ENCODE data around the gene SMOC1.

DNA sequence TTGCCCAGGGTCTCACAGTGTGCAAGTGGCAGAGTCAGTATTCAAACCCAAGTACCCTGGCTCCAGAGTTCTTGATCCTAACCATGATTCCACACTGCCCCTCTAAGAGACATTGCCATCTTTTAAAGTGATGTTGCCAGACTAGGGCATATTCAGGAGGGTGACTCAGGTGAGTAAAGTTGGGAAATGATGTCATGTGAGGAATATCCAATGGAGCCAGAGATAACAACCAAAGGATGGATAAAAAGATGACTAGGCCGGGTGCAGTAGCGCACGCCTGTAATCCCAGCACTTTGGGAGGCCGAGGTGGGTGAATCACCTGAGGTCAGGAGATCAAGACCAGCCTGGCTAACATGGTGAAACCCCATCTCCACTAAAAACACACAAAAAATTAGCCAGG lies 85.6 kb downstream of the SMOC1 start:
- TF ChIP-seq GABPA (IDR thresholded peaks at IDR 0.05; ENCODE audit: borderline replicate concordance, insufficient read depth, low read length), result no peak
- TF ChIP-seq CEBPB (IDR thresholded peaks at IDR 0.05; ENCODE audit: low read depth, low read length), result no peak
- no peak for TF ChIP-seq POLR2AphosphoS5 (IDR thresholded peaks at IDR 0.05; ENCODE audit: low read depth, low read length)
- TF ChIP-seq, protein P1, sequence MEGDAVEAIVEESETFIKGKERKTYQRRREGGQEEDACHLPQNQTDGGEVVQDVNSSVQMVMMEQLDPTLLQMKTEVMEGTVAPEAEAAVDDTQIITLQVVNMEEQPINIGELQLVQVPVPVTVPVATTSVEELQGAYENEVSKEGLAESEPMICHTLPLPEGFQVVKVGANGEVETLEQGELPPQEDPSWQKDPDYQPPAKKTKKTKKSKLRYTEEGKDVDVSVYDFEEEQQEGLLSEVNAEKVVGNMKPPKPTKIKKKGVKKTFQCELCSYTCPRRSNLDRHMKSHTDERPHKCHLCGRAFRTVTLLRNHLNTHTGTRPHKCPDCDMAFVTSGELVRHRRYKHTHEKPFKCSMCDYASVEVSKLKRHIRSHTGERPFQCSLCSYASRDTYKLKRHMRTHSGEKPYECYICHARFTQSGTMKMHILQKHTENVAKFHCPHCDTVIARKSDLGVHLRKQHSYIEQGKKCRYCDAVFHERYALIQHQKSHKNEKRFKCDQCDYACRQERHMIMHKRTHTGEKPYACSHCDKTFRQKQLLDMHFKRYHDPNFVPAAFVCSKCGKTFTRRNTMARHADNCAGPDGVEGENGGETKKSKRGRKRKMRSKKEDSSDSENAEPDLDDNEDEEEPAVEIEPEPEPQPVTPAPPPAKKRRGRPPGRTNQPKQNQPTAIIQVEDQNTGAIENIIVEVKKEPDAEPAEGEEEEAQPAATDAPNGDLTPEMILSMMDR (IDR thresholded peaks at IDR 0.05; ENCODE audit: control extremely low read depth in 1 of 3, insufficient read depth in 1 of 3, low read depth in 1 of 3, low read length in 3 of 3), result no peak
- TF ChIP-seq POLR2A (IDR thresholded peaks at IDR 0.05; ENCODE audit: control extremely low read depth in 1 of 2, low read depth in 2 of 2, low read length in 2 of 2), result no peak
- no peak for TF ChIP-seq YY1 (IDR thresholded peaks at IDR 0.05; ENCODE audit: low read depth, low read length)
- TF ChIP-seq EZH2 (IDR thresholded peaks at IDR 0.05; ENCODE audit: low read depth, low read length, severe bottlenecking), result no peak
- no peak for TF ChIP-seq EP300 (IDR thresholded peaks at IDR 0.05; ENCODE audit: borderline replicate concordance in 1 of 2, low read depth in 2 of 2, low read length in 2 of 2)
- TF ChIP-seq RFX5 (IDR thresholded peaks at IDR 0.05; ENCODE audit: borderline replicate concordance, low read depth, low read length), result no peak
- TF ChIP-seq TEAD4 (IDR thresholded peaks at IDR 0.05; ENCODE audit: low read depth, low read length), result no peak

All from H1 (cell line).